HEK293 (cell line): ENCODE data around the gene TBX6.

ENCODE experiments used
- CTCF ChIA-PET: fragments of 350-600 bp; formaldehyde crosslinking; extraction: SDS; loops from one replicate; lab custom pipeline; 2021; ENCODE audit warnings: antibody characterized with exemption; lab: Yijun Ruan, JAX
- POLR2A ChIA-PET: fragments of 300-600 bp; formaldehyde crosslinking; extraction: SDS; loops from one replicate; lab custom pipeline; 2020; ENCODE audit warnings: antibody characterized with exemption, inconsistent platforms; lab: Yijun Ruan, JAX
- H3K27ac ChIP-seq: fragments of 200-500 bp; sonication (Bioruptor generic); 2 replicates; pipeline ENCODE4 v1.5.1; 2014; ENCODE audit warnings: low read depth, low read length, control low read depth, inconsistent platforms; ENCODE audit errors: extremely low read depth
- H3K36me3 ChIP-seq, 2 experiments: fragments of 200-500 bp in 1 of 2; sonication (Bioruptor generic) in 1 of 2; 1 replicate in 1 of 2; 2 replicates in 1 of 2; pipeline ENCODE4 v1.5.1; 2014 to 2017; ENCODE audit warnings: inconsistent platforms in 2 of 2, low read length in 2 of 2; ENCODE audit not compliant: control insufficient read depth in 2 of 2, insufficient read depth in 1 of 2
- H3K4me1 ChIP-seq: fragments of 200-500 bp; sonication (Bioruptor generic); 2 replicates; pipeline ENCODE4 v1.5.1; 2014; ENCODE audit warnings: mild to moderate bottlenecking, low read length, inconsistent platforms; ENCODE audit not compliant: control insufficient read depth, insufficient read depth
- H3K4me3 ChIP-seq: 2 replicates; pipeline ENCODE4 v1.5.1; 2011; ENCODE audit warnings: low read depth, mild to moderate bottlenecking, control low read depth, low read length, moderate library complexity
- H3K9me3 ChIP-seq: fragments of 200-500 bp; sonication (Bioruptor generic); 2 replicates; pipeline ENCODE4 v1.5.1; 2014; ENCODE audit warnings: low read depth, low read length, inconsistent platforms; ENCODE audit not compliant: control insufficient read depth, insufficient read depth
- GLI4 ChIP-seq: fragments of 450-650 bp; formaldehyde crosslinking; IDR thresholded peaks from 2 replicates; pipeline ENCODE4 v1.5.1; 2016; ENCODE audit warnings: missing biosample characterization, missing genetic modification characterization
- KLF7 ChIP-seq: fragments of 450-650 bp; formaldehyde crosslinking; IDR thresholded peaks from 2 replicates; pipeline ENCODE4 v1.5.1; 2016; ENCODE audit warnings: missing biosample characterization, missing genetic modification characterization, borderline replicate concordance
- MYNN ChIP-seq: fragments of 450-650 bp; formaldehyde crosslinking; IDR thresholded peaks from 2 replicates; pipeline ENCODE4 v1.5.1; 2016; ENCODE audit warnings: missing biosample characterization, missing genetic modification characterization, borderline replicate concordance
- OSR2 ChIP-seq: fragments of 450-650 bp; formaldehyde crosslinking; IDR thresholded peaks from 2 replicates; pipeline ENCODE4 v1.5.1; 2016; ENCODE audit warnings: missing biosample characterization, missing genetic modification characterization
- REPIN1 ChIP-seq: fragments of 450-650 bp; formaldehyde crosslinking; IDR thresholded peaks from 2 replicates; pipeline ENCODE4 v1.5.1; 2017; ENCODE audit warnings: missing biosample characterization, missing genetic modification characterization, low read depth
- SCRT1 ChIP-seq: fragments of 450-650 bp; formaldehyde crosslinking; IDR thresholded peaks from 2 replicates; pipeline ENCODE4 v1.5.1; 2016; ENCODE audit warnings: missing biosample characterization, missing genetic modification characterization, borderline replicate concordance
- TRIM28 ChIP-seq: IDR thresholded peaks from 2 replicates; pipeline ENCODE4 v1.6.1; 2011; ENCODE audit warnings: low read length, control low read depth, borderline replicate concordance
- YY1 ChIP-seq: fragments of 450-650 bp; formaldehyde crosslinking; IDR thresholded peaks from 2 replicates; pipeline ENCODE4 v1.5.1; 2018; ENCODE audit warnings: missing biosample characterization, missing genetic modification characterization
- YY2 ChIP-seq: fragments of 450-650 bp; formaldehyde crosslinking; IDR thresholded peaks from 2 replicates; pipeline ENCODE4 v1.5.1; 2016; ENCODE audit warnings: missing biosample characterization, missing genetic modification characterization
- ZEB2 ChIP-seq: fragments of 450-650 bp; formaldehyde crosslinking; IDR thresholded peaks from 2 replicates; pipeline ENCODE4 v1.5.1; 2016; ENCODE audit warnings: missing biosample characterization, missing genetic modification characterization
- ZFHX2 ChIP-seq: fragments of 450-650 bp; formaldehyde crosslinking; conservative IDR thresholded peaks from 2 replicates; pipeline ENCODE4 v1.5.1; 2016; ENCODE audit warnings: missing biosample characterization, missing genetic modification characterization
- ZNF114 ChIP-seq: fragments of 450-650 bp; formaldehyde crosslinking; IDR thresholded peaks from 2 replicates; pipeline ENCODE4 v1.5.0; 2017; ENCODE audit warnings: missing biosample characterization, missing genetic modification characterization
- ZNF155 ChIP-seq: fragments of 450-650 bp; formaldehyde crosslinking; IDR thresholded peaks from 2 replicates; pipeline ENCODE4 v1.5.1; 2016; ENCODE audit warnings: missing biosample characterization, missing genetic modification characterization
- ZNF19 ChIP-seq: fragments of 450-650 bp; formaldehyde crosslinking; IDR thresholded peaks from 2 replicates; pipeline ENCODE4; 2016; ENCODE audit warnings: missing biosample characterization, missing genetic modification characterization, low read depth
- ZNF2 ChIP-seq: fragments of 450-650 bp; formaldehyde crosslinking; IDR thresholded peaks from 2 replicates; pipeline ENCODE4 v1.5.1; 2016; ENCODE audit warnings: missing biosample characterization, missing genetic modification characterization
- ZNF223 ChIP-seq: fragments of 450-650 bp; formaldehyde crosslinking; IDR thresholded peaks from 2 replicates; pipeline ENCODE4 v1.5.1; 2016; ENCODE audit warnings: missing biosample characterization, missing genetic modification characterization
- ZNF24 ChIP-seq: fragments of 450-650 bp; formaldehyde crosslinking; IDR thresholded peaks from 2 replicates; pipeline ENCODE4 v1.5.1; 2016; ENCODE audit warnings: missing biosample characterization, missing genetic modification characterization
- ZNF350 ChIP-seq: fragments of 450-650 bp; formaldehyde crosslinking; IDR thresholded peaks from 2 replicates; pipeline ENCODE4 v1.5.0; 2017; ENCODE audit warnings: missing biosample characterization, mild to moderate bottlenecking, missing genetic modification characterization
- ZNF423 ChIP-seq: fragments of 450-650 bp; formaldehyde crosslinking; IDR thresholded peaks from 2 replicates; pipeline ENCODE4 v1.5.1; 2016; ENCODE audit warnings: missing biosample characterization, missing genetic modification characterization
- ZNF514 ChIP-seq: fragments of 450-650 bp; formaldehyde crosslinking; IDR thresholded peaks from 2 replicates; pipeline ENCODE4 v1.5.1; 2016; ENCODE audit warnings: missing biosample characterization, missing genetic modification characterization
- ZNF558 ChIP-seq: fragments of 450-650 bp; formaldehyde crosslinking; IDR thresholded peaks from 2 replicates; pipeline ENCODE4 v1.5.1; 2016; ENCODE audit warnings: missing biosample characterization, missing genetic modification characterization
- ZNF654 ChIP-seq: fragments of 450-650 bp; formaldehyde crosslinking; IDR thresholded peaks from 2 replicates; pipeline ENCODE4 v1.5.1; 2016; ENCODE audit warnings: low read depth, missing biosample characterization, missing genetic modification characterization
- ZNF791 ChIP-seq: fragments of 450-650 bp; formaldehyde crosslinking; IDR thresholded peaks from 2 replicates; pipeline ENCODE4 v1.5.1; 2016; ENCODE audit warnings: missing biosample characterization, missing genetic modification characterization
- ZSCAN30 ChIP-seq: fragments of 450-650 bp; IDR thresholded peaks from 2 replicates; pipeline ENCODE4 v1.5.1; 2018; ENCODE audit warnings: missing biosample characterization, mild to moderate bottlenecking, missing genetic modification characterization, moderate library complexity
- TF ChIP-seq, protein P1 (sequence below): fragments of 450-650 bp; formaldehyde crosslinking; IDR thresholded peaks from 2 replicates; pipeline ENCODE4 v1.5.1; 2016; ENCODE audit warnings: missing biosample characterization, missing genetic modification characterization
- TF ChIP-seq, protein P2 (sequence below): fragments of 450-650 bp; formaldehyde crosslinking; IDR thresholded peaks from 2 replicates; pipeline ENCODE4 v1.5.1; 2017; ENCODE audit warnings: missing biosample characterization, missing genetic modification characterization
- TF ChIP-seq, protein P3 (sequence below): fragments of 450-650 bp; formaldehyde crosslinking; IDR thresholded peaks from 2 replicates; pipeline ENCODE4 v1.5.1; 2016; ENCODE audit warnings: missing biosample characterization, missing genetic modification characterization
- TF ChIP-seq, protein P4 (sequence below): fragments of 450-650 bp; formaldehyde crosslinking; IDR thresholded peaks from 2 replicates; pipeline ENCODE4 v1.5.1; 2016; ENCODE audit warnings: missing biosample characterization, missing genetic modification characterization

TBX6 gene

DNA sequence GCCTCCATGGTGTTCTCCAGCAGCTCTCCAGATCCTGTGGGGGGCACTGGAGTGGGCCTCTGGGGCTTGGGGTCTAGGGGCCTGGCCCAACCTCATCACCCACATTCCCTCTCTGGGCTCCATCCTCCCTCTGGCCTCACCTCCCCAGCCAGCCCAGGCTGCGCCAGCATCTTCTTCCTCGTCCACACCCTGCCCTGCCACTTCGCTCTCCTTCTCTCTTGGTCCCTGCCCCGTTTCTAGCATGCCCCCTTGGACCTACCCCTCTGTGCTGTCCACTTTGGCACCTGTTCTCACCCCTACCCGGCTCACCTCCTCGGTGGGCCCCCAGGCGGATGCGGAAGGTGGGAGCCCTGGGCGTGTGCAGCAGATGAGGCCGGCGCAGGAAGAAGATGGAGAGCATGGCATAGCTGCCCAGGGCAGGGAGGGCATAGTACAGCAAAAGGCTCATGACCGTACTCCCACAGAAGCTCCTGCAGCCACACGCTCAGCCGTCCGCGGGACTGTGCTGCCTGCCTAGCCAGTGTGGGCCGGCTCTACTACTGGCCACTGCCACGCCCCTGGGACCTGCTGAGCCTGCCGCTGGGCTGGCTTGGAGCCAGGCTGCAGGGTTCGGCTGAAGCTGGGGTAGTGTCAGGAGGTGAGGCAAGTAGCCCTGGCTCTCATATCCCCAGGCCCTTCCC, 21.4 kb upstream of the TBX6 start, which contains the start of gene GDPD3 (continued):
- TF ChIP-seq, protein P1, sequence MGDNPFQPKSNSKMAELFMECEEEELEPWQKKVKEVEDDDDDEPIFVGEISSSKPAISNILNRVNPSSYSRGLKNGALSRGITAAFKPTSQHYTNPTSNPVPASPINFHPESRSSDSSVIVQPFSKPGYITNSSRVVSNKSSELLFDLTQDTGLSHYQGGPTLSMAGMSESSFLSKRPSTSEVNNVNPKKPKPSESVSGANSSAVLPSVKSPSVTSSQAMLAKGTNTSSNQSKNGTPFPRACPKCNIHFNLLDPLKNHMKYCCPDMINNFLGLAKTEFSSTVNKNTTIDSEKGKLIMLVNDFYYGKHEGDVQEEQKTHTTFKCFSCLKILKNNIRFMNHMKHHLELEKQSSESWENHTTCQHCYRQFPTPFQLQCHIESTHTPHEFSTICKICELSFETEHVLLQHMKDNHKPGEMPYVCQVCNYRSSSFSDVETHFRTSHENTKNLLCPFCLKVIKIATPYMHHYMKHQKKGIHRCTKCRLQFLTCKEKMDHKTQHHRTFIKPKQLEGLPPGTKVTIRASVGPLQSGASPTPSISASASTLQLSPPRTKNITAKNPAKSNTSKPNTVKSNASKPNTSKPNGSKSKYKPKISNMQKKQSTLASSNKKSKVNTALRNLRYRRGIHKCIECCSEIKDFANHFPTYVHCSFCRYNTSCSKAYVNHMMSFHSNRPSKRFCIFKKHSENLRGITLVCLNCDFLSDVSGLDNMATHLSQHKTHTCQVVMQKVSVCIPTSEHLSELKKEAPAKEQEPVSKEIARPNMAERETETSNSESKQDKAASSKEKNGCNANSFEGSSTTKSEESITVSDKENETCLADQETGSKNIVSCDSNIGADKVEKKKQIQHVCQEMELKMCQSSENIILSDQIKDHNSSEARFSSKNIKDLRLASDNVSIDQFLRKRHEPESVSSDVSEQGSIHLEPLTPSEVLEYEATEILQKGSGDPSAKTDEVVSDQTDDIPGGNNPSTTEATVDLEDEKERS (tag by site-specific recombination): no peak
- TF ChIP-seq, protein P2, sequence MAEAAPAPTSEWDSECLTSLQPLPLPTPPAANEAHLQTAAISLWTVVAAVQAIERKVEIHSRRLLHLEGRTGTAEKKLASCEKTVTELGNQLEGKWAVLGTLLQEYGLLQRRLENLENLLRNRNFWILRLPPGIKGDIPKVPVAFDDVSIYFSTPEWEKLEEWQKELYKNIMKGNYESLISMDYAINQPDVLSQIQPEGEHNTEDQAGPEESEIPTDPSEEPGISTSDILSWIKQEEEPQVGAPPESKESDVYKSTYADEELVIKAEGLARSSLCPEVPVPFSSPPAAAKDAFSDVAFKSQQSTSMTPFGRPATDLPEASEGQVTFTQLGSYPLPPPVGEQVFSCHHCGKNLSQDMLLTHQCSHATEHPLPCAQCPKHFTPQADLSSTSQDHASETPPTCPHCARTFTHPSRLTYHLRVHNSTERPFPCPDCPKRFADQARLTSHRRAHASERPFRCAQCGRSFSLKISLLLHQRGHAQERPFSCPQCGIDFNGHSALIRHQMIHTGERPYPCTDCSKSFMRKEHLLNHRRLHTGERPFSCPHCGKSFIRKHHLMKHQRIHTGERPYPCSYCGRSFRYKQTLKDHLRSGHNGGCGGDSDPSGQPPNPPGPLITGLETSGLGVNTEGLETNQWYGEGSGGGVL (tag by site-specific recombination): no peak
- TF ChIP-seq ZEB2 (tag by site-specific recombination) (no peak), ZNF155 (no peak), TRIM28 (no peak), OSR2 (tag by site-specific recombination) (peak; percentile 66; the same call in 1 of the 2 replicates), ZNF19 (tag by site-specific recombination) (no peak), YY1 (tag by site-specific recombination) (no peak), ZNF423 (tag by site-specific recombination) (no peak), ZNF514 (tag by site-specific recombination) (no peak), KLF7 (tag by site-specific recombination) (no peak), ZNF223 (tag by site-specific recombination) (no peak), ZFHX2 (tag by site-specific recombination) (no peak), ZNF24 (no peak), ZNF558 (tag by site-specific recombination) (no peak), ZNF114 (tag by site-specific recombination) (no peak), ZNF791 (tag by site-specific recombination) (no peak), SCRT1 (tag by site-specific recombination) (no peak)

DNA sequence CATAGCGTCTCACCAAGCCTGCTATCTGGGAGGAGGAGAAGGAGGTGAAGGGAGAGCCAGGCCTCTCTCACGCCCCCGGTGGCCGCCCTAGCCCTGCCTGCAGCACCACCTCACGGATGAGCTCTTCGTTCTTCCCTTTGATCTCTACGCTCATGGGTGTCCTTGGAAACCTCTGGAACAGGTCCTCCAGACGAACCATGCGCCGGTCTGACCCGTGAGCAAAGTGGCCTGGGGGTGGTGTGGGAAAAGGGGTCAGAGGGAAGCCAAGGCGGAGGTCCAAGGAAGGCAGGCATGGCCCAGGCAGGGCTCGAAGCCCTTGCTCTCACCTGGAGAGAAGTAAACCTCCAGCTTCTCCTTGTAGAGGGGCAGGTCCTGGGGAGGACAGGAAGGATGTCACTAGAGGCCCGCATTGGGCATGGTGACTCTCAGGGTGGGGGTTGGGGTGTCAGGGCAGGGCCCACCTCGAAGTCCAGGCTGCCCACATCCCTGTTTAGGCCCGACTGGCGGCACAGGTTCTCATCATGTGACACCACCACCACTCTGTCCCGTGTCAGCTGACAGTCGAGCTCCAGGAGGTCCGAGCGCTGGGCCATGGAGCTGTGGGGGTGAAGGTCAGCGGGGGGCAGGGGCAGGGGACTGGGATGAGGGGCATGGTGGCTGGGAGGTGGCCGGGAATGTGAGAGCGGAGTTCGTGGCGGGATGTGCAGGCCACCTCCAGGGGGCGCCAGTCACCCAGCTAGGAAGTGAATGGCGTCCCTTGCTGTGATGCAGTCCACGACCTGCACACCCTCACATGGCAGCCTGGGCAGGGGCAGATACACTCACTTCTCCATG, 20.7 kb upstream of the TBX6 start:
- H3K36me3 ChIP-seq: peaks cover 4 to 75% of the 10 kb centered on the region in 2 experiments; a peak in 2 of 3 replicates
- no peak overlapping the region for H3K27ac ChIP-seq
- H3K4me3 ChIP-seq: no peak overlapping the region
- H3K9me3 ChIP-seq: no peaks in the 10 kb centered on the region
- CTCF ChIA-PET: interaction anchor here (0.6 to 6.1 kb wide), 23 partner anchors 9 to 521 kb away, joined by 3 to 38 read pairs (median 3); partner anchors contain the start of genes TBX6 and YPEL3
- POLR2A ChIA-PET: interaction anchor here (1.3 kb wide), 1 partner anchor 67 kb away, joined by 8 read pairs; no protein-coding TSS in a partner anchor
- H3K4me1 ChIP-seq: no peaks in the 10 kb centered on the region
- TF ChIP-seq, protein P3, sequence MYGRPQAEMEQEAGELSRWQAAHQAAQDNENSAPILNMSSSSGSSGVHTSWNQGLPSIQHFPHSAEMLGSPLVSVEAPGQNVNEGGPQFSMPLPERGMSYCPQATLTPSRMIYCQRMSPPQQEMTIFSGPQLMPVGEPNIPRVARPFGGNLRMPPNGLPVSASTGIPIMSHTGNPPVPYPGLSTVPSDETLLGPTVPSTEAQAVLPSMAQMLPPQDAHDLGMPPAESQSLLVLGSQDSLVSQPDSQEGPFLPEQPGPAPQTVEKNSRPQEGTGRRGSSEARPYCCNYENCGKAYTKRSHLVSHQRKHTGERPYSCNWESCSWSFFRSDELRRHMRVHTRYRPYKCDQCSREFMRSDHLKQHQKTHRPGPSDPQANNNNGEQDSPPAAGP: 0 out of 2 replicates have a peak, but pooled peaks have one; percentile 42
- TF ChIP-seq GLI4: peak; percentile 69
- 0 out of 2 replicates have a peak, but pooled peaks have one; percentile 52 for TF ChIP-seq ZNF2 (tag by site-specific recombination)
- no peak for TF ChIP-seq MYNN (tag by site-specific recombination)
- TF ChIP-seq, protein P4, sequence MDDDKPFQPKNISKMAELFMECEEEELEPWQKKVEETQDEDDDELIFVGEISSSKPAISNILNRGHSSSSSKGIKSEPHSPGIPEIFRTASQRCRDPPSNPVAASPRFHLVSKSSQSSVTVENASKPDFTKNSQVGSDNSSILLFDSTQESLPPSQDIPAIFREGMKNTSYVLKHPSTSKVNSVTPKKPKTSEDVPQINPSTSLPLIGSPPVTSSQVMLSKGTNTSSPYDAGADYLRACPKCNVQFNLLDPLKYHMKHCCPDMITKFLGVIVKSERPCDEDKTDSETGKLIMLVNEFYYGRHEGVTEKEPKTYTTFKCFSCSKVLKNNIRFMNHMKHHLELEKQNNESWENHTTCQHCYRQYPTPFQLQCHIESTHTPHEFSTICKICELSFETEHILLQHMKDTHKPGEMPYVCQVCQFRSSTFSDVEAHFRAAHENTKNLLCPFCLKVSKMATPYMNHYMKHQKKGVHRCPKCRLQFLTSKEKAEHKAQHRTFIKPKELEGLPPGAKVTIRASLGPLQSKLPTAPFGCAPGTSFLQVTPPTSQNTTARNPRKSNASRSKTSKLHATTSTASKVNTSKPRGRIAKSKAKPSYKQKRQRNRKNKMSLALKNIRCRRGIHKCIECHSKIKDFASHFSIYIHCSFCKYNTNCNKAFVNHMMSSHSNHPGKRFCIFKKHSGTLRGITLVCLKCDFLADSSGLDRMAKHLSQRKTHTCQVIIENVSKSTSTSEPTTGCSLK (tag by site-specific recombination): no peak
- no peak for TF ChIP-seq ZNF350 (tag by site-specific recombination)
- TF ChIP-seq YY2: 0 out of 2 replicates have a peak, but pooled peaks have one; percentile 20
- TF ChIP-seq REPIN1 (tag by site-specific recombination): 0 out of 2 replicates have a peak, but pooled peaks have one; percentile 88
- TF ChIP-seq ZSCAN30: peak; percentile 70
- TF ChIP-seq KLF7 (tag by site-specific recombination): 0 out of 2 replicates have a peak, but pooled peaks have one; percentile 23
- TF ChIP-seq ZNF654 (tag by site-specific recombination): peak; percentile 33; the same call in 1 of the 2 replicates
